Stimulated activated CD8-positive, alpha-beta memory T cell treated with anti-CD3 and anti-CD28 coated beads, Interleukin-4, amount 100 ng/mL, for 1 hour (primary cell): ENCODE measurements around the gene UPF1.

Experiments used
- DNase-seq, 2 donors: peaks; one replicate each; pipeline ENCODE4 v3.0.0-alpha.2; 2020; ENCODE audit warnings: low read depth in 2 of 2, low spot score in 1 of 2

Gene UPF1

DNA sequence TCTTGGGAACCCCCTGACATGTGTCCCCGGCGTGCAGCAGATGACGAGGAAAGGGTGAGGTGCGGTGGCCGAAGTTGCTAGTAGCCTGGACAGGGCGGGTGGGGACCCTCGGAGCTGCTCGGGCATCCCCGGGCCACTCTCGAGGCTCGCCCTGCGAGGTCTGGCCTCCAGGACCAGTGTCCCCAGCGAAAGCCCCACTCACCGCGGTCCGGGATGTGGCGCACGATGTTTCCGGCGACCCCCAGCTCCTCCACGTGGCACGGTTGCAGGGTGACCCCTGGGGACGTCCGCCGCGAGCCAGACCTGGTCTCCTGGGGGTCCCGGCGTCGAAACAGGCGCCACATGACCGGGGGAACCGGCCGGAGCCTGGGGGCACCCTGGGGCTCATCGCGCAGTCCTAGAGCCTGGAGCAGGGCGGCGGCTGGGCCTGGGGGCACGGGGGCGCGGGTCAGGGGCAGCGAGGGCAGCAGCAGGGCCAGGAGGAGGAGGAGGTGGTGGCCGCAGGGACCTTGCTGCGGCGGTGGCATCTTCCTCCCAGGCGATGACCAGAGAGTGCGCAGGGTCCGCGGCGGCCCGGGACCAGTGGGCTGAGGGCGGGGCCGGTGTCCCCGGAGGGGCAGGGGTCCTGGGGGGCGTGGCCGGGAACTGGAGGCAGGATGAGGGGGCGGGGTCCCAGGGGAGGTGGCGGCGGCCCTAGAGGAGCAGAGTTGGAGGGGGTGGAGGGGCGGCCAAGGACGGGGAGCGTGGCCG lies 38.2 kb downstream of the UPF1 start:
- DNase-seq: no peak

GRCh38 chr19:18870531-18871172 lies 38.9 kb downstream of the UPF1 start:
- no peak for DNase-seq

- no peak for DNase-seq
Measured at GRCh38 chr19:18871543-18871942, 39.8 kb downstream of the UPF1 start.

DNA sequence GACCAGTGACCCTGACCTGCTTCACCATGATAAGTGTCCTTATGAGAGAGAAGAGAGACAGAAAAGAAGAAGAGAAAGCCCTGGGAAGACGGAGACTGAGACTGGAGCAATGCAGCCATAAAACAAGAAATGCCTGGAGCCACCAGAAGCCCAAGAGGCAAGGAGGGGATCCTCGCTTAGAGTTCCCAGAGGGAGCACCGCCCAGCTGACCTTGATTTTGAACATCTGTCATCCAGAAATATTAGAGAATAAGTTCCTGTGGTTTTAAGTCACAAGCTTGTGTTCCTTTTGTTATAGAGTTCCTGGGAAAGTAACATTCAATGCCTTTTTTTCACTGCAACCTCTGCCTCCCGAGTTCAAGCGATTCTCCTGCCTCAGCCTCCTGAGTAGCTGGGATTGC lies 44.0 kb downstream of the UPF1 start:
- no peak for DNase-seq

DNA sequence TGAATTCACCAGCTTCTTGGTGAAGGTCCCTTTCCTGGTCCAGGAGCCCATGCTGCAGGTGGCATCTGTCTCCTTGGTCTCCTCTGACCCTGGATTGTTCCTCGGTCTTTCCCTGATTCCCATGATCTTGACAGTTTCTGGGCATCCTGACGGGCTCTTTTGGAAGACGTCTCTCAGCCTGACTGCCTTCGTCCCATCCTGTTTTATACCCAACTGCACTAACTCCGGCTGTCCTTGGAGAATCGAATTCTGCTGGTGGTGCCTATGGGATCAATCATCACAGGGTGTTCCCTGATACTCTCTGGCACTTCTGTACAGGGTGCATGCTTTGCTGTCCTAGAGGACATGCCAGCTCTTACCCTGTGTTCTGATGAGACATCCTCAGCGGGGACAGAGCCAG lies 45.1 kb downstream of the UPF1 start:
- DNase-seq: no peak

GRCh38 chr19:18878058-18878797 lies 46.5 kb downstream of the UPF1 start:
- no peak for DNase-seq

- no peak for DNase-seq
Measured at GRCh38 chr19:18878858-18879578, 47.3 kb downstream of the UPF1 start.

DNA sequence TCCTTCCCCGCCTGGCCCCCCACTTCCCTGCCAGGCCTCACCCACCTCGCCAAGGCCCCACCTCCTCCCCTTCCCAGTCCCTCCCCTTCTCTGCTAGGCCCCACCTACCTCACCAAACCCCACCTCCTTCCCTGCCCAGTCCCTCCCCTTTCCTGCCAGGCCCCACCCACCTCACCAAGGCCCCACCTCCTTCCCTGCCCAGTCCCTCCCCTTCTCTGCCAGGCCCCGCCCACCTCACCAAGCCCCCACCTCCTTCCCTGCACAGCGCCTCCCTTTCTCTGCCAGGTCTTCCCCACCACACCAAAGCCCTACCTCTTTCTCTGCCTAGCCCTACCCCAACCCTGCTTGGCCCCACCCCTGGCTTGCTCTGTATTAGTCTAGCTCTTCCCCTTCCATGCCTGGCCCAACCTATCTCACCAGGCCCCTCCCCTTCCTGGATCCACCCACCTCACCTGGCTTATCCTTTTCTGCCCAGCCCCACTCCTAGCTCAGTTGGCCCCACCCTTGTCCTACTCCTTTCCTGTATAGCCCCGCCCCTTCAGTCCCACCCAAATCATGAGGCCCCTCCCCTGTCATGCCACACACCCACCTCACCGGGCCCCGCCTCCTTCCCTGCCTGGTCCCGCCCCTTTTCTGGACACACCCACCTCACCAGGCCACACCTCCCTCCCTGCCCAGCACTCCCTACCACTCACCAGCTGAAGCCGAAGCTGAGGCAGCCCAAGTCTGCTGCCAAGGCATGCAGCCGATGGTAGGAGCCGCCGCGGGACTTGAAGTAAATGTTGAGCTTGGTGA lies 48.0 kb downstream of the UPF1 start:
- DNase-seq: no peak

DNA sequence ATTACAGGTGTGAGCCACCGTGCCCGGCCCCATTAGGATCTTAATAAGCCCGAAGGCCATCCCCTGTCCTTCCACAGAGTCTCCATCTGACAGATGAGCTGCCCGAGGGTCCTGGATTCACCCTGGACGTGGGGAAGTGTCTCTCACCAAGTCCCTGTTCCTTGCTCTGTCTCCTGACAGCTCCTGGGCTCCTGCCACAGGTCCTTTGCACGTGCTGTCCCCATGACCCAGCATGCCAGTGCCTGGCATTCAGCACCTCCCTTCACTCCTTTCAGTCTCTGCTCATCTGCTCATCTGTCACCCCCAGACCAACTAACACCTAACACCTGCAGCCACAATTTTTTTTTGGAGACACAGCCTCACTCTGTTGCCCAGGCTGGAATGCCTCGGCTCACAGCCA lies 49.7 kb downstream of the UPF1 start:
- DNase-seq: no peak

DNA sequence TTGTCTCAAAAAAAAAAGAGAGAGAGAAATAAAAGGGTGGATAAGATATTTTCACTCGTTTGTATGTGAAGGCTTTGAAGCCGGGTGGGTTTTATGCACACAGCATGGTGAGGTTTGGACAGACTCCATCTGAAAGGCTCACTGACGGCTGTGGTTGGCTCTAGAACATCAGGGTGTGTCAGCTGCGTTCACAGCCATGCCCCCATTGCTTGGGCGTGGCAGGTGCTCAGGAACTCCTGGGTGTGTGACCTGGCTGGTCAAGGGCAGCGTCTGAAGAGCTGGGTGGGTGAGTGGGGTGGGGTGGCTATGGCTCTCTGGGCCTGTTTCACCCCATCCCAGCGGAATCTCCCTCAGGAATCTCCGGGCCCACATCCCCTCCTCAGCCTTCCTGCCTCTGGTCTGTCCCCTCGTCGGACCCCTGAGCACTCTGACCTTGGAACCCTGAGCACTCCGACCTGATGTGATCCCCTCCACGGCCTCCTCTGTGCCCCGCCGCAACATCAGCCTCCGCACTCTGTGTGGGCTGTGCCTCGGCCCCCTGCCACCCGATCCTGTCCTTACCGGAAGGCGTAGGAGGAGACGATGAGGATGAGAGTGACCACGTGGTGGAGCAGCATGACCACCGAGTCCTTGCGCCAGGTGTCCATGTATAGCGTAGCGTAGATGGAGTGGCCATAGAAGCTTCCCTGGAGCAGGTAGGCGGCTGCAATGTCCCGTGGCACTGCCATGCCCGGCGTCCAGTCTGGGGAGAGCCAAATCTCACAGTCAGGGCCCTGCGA lies 52.0 kb downstream of the UPF1 start:
- DNase-seq: no peak

DNA sequence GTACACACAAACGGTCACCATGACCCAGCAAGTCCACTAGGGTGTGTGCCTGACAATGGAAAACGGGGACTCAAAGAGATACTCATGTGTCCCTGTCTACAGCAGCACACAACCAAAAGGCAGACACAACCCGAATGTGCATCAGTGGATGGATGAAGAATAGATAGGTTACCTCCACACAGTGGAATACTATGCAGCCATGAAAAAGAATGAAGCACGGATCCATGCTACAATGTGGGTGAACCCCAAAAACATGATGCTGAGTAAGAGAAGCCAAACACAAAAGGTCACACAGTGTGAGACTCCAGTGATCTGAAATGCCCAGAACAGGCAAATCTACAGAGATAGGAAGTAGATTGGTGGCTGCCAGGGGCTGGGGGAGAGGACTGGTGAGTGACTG lies 55.2 kb downstream of the UPF1 start:
- no peak for DNase-seq

DNA sequence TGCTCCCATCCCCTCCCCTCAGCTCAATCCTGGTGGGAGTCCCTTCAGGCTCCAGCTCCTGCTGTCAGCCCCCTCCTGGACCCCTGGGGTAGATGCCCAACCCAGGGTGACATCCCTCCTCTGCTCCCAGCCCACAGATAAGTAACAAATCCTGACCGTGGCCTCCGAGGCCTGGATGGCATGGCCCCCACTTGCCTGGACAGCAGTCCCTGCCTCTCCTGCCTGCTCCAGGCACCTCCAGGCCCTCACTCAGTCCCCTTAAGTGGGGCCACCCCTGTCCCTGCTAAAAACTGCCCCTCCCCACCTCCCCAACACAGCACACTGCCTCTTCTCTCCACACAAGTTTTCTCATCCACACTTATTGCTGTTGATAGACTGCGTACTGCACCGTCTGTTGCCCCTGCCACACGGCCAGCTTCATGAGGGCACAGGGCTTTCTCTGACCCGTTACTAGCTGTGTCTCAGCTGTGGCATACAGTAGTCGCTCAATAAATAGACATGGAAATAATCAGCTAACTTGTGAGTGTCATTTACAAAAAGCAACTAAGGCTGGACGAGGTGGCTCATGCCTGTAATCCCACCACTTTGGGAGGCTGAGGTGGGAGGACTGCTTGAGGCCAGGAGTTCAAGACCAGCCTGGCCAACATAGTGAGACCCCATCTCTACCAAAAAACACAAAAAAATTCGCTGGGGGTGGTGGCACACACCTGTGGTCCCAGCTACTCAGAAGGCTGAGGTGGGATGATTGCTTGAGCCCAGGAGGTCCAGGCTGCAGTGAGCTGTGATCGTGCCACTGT lies 58.4 kb downstream of the UPF1 start:
- DNase-seq: no peak

GRCh38 chr19:18893587-18894253 lies 62.0 kb downstream of the UPF1 start:
- DNase-seq: no peak

GRCh38 chr19:18894254-18895037 lies 62.7 kb downstream of the UPF1 start:
- no peak for DNase-seq

DNA sequence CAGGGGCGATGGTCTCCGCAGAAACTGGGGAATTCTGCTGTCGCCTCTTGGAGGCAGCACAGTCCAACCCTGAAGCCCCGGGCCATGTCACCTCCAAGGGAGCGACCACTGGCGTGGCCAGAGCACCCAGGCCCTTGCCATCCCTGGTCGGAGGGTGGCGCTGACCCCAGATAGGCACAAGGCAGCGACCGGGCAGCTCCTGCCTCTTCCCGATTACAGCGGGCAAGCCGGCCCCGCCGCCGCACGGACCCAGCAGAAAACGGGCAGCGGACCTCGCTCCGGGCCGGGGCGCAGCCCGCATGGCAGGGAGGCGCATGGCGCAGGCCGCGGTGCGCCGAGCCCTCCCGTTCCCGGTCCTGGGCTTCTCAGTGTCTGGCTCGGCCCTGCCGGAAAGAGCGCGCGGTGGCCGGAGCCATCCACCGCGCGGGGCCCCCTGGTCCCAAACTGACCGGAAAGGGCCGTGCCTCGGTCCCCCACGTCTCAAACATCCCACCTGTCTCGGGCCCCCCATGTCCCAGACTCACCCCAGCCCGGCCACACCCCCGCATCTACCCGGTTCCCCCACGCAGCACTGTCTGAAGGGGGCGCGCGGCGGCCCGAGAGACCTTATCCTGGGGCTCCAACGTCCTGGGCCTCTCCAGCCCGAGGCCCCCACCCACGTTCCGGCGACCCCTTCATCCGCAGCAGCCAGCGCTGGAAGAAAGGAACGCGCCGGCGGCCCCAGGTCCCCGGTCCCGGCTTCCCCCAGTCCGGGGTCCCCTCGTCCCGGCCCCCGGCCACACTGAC lies 63.5 kb downstream of the UPF1 start:
- no peak for DNase-seq

DNA sequence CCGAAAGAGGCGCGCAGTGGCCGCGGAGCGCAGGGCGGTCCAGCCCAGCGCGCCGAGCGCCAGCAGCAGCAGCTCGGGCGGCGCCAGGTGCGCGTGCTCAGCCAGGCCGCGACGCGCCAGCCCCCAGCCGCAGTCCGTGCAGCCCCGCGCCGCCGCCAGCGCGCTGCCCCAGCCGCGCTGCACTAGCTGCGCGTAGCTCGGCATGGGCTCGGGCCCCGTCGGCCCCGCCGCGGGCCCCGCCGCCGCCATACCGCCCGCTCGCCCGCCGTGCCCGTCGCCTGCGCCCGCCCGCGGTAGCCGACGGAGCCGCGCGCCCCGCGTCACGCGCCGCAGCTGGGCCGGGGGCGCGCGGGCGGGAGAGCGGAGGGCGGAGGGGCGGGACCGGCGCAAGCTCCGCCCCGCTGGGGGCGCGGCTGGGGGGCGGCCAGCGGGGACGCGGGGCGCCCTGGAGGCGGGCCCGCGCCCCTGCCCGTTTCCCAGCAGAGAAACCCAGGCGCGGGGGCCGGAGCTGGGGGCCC lies 64.1 kb downstream of the UPF1 start, which contains the start of gene CERS1:
Gene CERS1, minus strand, starts transcription at position 335 of the 518 bp plus-strand sequence. Its CDS starts 86 bp downstream, at position 249.
- no peak for DNase-seq

GRCh38 chr19:18896421-18896841 lies 64.7 kb downstream of the UPF1 start:
- no peak for DNase-seq
